Activated gamma-delta T cell treated with Interleukin-2 at 50 U/mL for 16 hours (primary cell): ENCODE results near the gene PRDM16.

ENCODE experiments used
- DNase-seq: peaks from one replicate; pipeline ENCODE4 v3.0.0-alpha.2; 2020

PRDM16 gene

GRCh38 chr1:3170561-3171453 lies 101.8 kb downstream of the PRDM16 start:
- no peak for DNase-seq

GRCh38 chr1:3171761-3172160 lies 102.8 kb downstream of the PRDM16 start:
- DNase-seq: no peak

GRCh38 chr1:3172431-3173380 lies 103.7 kb downstream of the PRDM16 start:
- DNase-seq: no peak

GRCh38 chr1:3173381-3173980 lies 104.5 kb downstream of the PRDM16 start:
- no peak for DNase-seq

- DNase-seq: no peak
These were observed 105.7 kb downstream of the PRDM16 start for GRCh38 chr1:3174487-3175247.

GRCh38 chr1:3175486-3175885 lies 106.5 kb downstream of the PRDM16 start:
- DNase-seq: no peak

- no peak for DNase-seq
These were observed 107.0 kb downstream of the PRDM16 start for GRCh38 chr1:3176028-3176427.

GRCh38 chr1:3176820-3177219 lies 107.8 kb downstream of the PRDM16 start:
- no peak for DNase-seq

- no peak for DNase-seq
These were observed 109.3 kb downstream of the PRDM16 start for GRCh38 chr1:3178279-3178678.

- no peak for DNase-seq
These were observed 110.5 kb downstream of the PRDM16 start for GRCh38 chr1:3179471-3179870.

GRCh38 chr1:3180915-3181314 lies 111.9 kb downstream of the PRDM16 start:
- no peak for DNase-seq

- no peak for DNase-seq
These were observed 113.0 kb downstream of the PRDM16 start for GRCh38 chr1:3181956-3182355.

GRCh38 chr1:3183411-3183810 lies 114.4 kb downstream of the PRDM16 start:
- DNase-seq: no peak

GRCh38 chr1:3183813-3184212 lies 114.8 kb downstream of the PRDM16 start:
- no peak for DNase-seq

- DNase-seq: no peak
These were observed 115.7 kb downstream of the PRDM16 start for GRCh38 chr1:3184666-3185065.

GRCh38 chr1:3185896-3186525 lies 117.0 kb downstream of the PRDM16 start:
- no peak for DNase-seq

GRCh38 chr1:3186526-3186921 lies 117.5 kb downstream of the PRDM16 start:
- no peak for DNase-seq

GRCh38 chr1:3187415-3188149 lies 118.6 kb downstream of the PRDM16 start:
- DNase-seq: no peak

- DNase-seq: no peak
These were observed 119.4 kb downstream of the PRDM16 start for GRCh38 chr1:3188150-3188971.
